GM23338 (cell line): ENCODE results near the gene MFRP. TPM values are rescaled to one million over a fixed set of nuclear protein-coding genes. Genes with fewer than 3 reads are reported as not detected.

ENCODE experiments used
- ATAC-seq: fragments of 200-7000 bp; cut with Tn5 transposase; 3 replicates; pipeline ENCODE4 v1.9.1; 2020
- DNase-seq: peaks from one replicate; pipeline ENCODE4 v3.0.0-alpha.2; 2015; ENCODE audit warnings: low spot score
- H2AFZ ChIP-seq: fragments of 200-600 bp; sonication (generic); 2 replicates; pipeline ENCODE4 v1.8.0; 2016; ENCODE audit warnings: antibody characterized with exemption, mild to moderate bottlenecking, moderate library complexity
- H3F3A ChIP-seq: fragments of 200-600 bp; sonication (generic); replicated peaks from 2 replicates; pipeline ENCODE4 v1.8.0; 2017; ENCODE audit warnings: antibody characterized with exemption, mixed run types, low read depth
- H3K27ac ChIP-seq: fragments of 200-600 bp; sonication (generic); 2 replicates; pipeline ENCODE4 v1.6.1; 2016; ENCODE audit warnings: low read depth
- H3K27me3 ChIP-seq: fragments of 200-600 bp; sonication (generic); 2 replicates; pipeline ENCODE4 v1.8.0; 2016; ENCODE audit warnings: mild to moderate bottlenecking, mixed run types, moderate library complexity; ENCODE audit not compliant: insufficient read depth
- H3K36me3 ChIP-seq: fragments of 200-600 bp; sonication (generic); 2 replicates; pipeline ENCODE4 v1.8.0; 2016; ENCODE audit warnings: mild to moderate bottlenecking; ENCODE audit not compliant: insufficient read depth
- H3K4me1 ChIP-seq: fragments of 200-600 bp; sonication (generic); 2 replicates; pipeline ENCODE4 v1.8.0; 2016; ENCODE audit warnings: mild to moderate bottlenecking, moderate library complexity; ENCODE audit not compliant: insufficient read depth
- H3K4me2 ChIP-seq: fragments of 200-600 bp; sonication (generic); 2 replicates; pipeline ENCODE4 v1.7.1; 2017; ENCODE audit warnings: mixed run types
- H3K4me3 ChIP-seq: fragments of 200-600 bp; sonication (generic); 2 replicates; pipeline ENCODE4 v1.6.1; 2016; ENCODE audit warnings: mixed run types
- H3K79me2 ChIP-seq: fragments of 200-600 bp; sonication (generic); replicated peaks from 2 replicates; pipeline ENCODE4 v1.8.0; 2017; ENCODE audit warnings: mild to moderate bottlenecking; ENCODE audit not compliant: insufficient read depth
- H3K9me2 ChIP-seq: fragments of 200-600 bp; sonication (generic); 2 replicates; pipeline ENCODE4 v1.8.0; 2017; ENCODE audit not compliant: insufficient read depth
- H4K20me1 ChIP-seq: fragments of 200-600 bp; sonication (generic); replicated peaks from 2 replicates; pipeline ENCODE4 v1.8.0; 2017; ENCODE audit warnings: mild to moderate bottlenecking; ENCODE audit not compliant: insufficient read depth
- H3K27ac Mint-ChIP-seq: 2 replicates; pipeline ENCODE4 v1.8.0; 2020; ENCODE audit warnings: inconsistent platforms, mild to moderate bottlenecking, moderate library complexity, mixed read lengths
- H3K27me3 Mint-ChIP-seq: 3 replicates; pipeline ENCODE4 v1.8.0; 2022; ENCODE audit warnings: low read depth, mild to moderate bottlenecking, moderate library complexity, mixed read lengths, inconsistent platforms; ENCODE audit not compliant: insufficient read depth, poor library complexity
- H3K36me3 Mint-ChIP-seq: 3 replicates; pipeline ENCODE4 v1.8.0; 2021; ENCODE audit warnings: low read depth, mild to moderate bottlenecking, inconsistent platforms, moderate library complexity, mixed read lengths
- H3K4me1 Mint-ChIP-seq: 3 replicates; pipeline ENCODE4 v1.8.0; 2020; ENCODE audit warnings: mild to moderate bottlenecking, inconsistent platforms, mixed read lengths
- H3K4me3 Mint-ChIP-seq: 3 replicates; pipeline ENCODE4 v1.8.0; 2021; ENCODE audit warnings: moderate library complexity, mild to moderate bottlenecking, inconsistent platforms, mixed read lengths
- H3K9me3 Mint-ChIP-seq: 3 replicates; pipeline ENCODE4 v1.8.0; 2020; ENCODE audit warnings: moderate library complexity, mild to moderate bottlenecking, inconsistent platforms, mixed read lengths
- EZH2 ChIP-seq: fragments of 200-600 bp; sonication (generic); IDR thresholded peaks from one replicate; pipeline ENCODE4 v1.8.0; 2017; ENCODE audit warnings: antibody characterized with exemption, mild to moderate bottlenecking, low read depth; ENCODE audit not compliant: unreplicated experiment
- EZH2phosphoT487 ChIP-seq: fragments of 200-600 bp; sonication (generic); IDR thresholded peaks from one replicate; pipeline ENCODE4 v1.8.1; 2018; ENCODE audit warnings: antibody characterized with exemption; ENCODE audit not compliant: unreplicated experiment
- JUNB ChIP-seq: IDR thresholded peaks from one replicate; pipeline ENCODE4 v1.6.1; 2016; ENCODE audit warnings: antibody characterized with exemption; ENCODE audit not compliant: unreplicated experiment
- POLR2AphosphoS5 ChIP-seq: IDR thresholded peaks from 2 replicates; pipeline ENCODE4 v1.6.1; 2016; ENCODE audit warnings: antibody characterized with exemption, low read depth
- STAT1 ChIP-seq: IDR thresholded peaks from one replicate; pipeline ENCODE4 v1.6.1; 2016; ENCODE audit warnings: antibody characterized with exemption; ENCODE audit not compliant: unreplicated experiment
- ZNF114 ChIP-seq: fragments of 250-450 bp; sonication (Bioruptor Pico); IDR thresholded peaks from 2 replicates; pipeline ENCODE4 v1.5.0; 2020; ENCODE audit warnings: mild to moderate bottlenecking, moderate library complexity
- ZNF331 ChIP-seq: fragments of 250-450 bp; sonication (Bioruptor Pico); IDR thresholded peaks from 2 replicates; pipeline ENCODE4 v1.5.0; 2020; ENCODE audit warnings: low read depth, mild to moderate bottlenecking, moderate library complexity
- polyA plus RNA-seq: library from polyadenylated mRNA; unstranded; fragments of >200 nt; fragmentation: Nextera tagmentation; extraction: Ambion mirVana; gene quantifications from 2 replicates; pipeline ENCODE4 v1.2.1, GENCODE V29; 2016
- total RNA-seq: library from RNA; depleted of rRNA; stranded (reverse); fragments of >200 nt; shearing (Covaris generic); gene quantifications from 2 replicates; pipeline ENCODE4 v1.2.3, GENCODE V29; 2014
- TF ChIP-seq, protein P1 (sequence below): fragments of 250-450 bp; sonication (Bioruptor Pico); IDR thresholded peaks from 2 replicates; pipeline ENCODE4 v1.5.0; 2020; ENCODE audit warnings: mild to moderate bottlenecking, moderate library complexity
- TF ChIP-seq, protein P2 (sequence below): IDR thresholded peaks from one replicate; pipeline ENCODE4 v1.6.1; 2018; ENCODE audit warnings: antibody characterized with exemption; ENCODE audit not compliant: unreplicated experiment
- TF ChIP-seq, protein P3 (sequence below): IDR thresholded peaks from 2 replicates; pipeline ENCODE4 v1.6.1; 2016; ENCODE audit warnings: antibody characterized with exemption

MFRP gene
- total and polyA plus RNA-seq, 2 experiments from 2014 or later: 0.03 TPM; not detected in 1

DNA sequence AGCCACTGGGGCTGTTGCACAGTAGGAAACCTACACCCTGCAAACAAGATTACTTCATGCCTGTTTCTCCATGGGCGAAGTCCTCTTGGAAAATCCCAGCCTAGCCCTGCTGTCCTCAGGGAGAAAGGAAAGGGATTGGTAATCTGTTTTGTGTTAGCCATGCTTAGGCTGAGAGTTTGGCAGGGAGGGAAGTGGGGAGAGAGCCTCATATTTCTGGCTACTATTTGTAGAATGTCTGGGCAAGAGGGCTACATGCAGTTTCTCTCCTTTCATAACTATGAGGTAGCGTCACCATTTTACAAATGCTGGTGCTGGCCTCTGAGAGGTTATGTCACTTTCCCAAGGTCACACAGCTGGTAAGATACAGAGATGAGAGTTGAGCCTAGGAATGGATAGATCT lies 737 bp upstream of the MFRP start:
- Histone ChIP-seq H3K27ac (no peak overlapping the region), H3K4me3 (no peak overlapping the region), H3K79me2 (no peaks in the 10 kb centered on the region), H3F3A (no peaks in the 10 kb centered on the region), H3K27me3 (peaks cover 11% of the 10 kb centered on the region), H3K36me3 (no peaks in the 10 kb centered on the region), H3K4me1 (no peaks in the 10 kb centered on the region), H2AFZ (no peak overlapping the region), H4K20me1 (no peaks in the 10 kb centered on the region), H3K9me2 (no peaks in the 10 kb centered on the region), H3K4me2 (no peak overlapping the region)
- DNase-seq (no peak), ATAC-seq (no peak)
- Mint-ChIP-seq H3K36me3 (no peaks in the 10 kb centered on the region; the same call in 2 of the 3 replicates), H3K9me3 (no peaks in the 10 kb centered on the region), H3K27me3 (peaks cover 16% of the 10 kb centered on the region), H3K4me3 (no peak overlapping the region), H3K27ac (no peak overlapping the region), H3K4me1 (peaks cover 5% of the 10 kb centered on the region; the same call in 1 of the 3 replicates)
- TF ChIP-seq EZH2phosphoT487: no peak
- no peak for TF ChIP-seq JUNB
- TF ChIP-seq EZH2: no peak
- TF ChIP-seq, protein P1, sequence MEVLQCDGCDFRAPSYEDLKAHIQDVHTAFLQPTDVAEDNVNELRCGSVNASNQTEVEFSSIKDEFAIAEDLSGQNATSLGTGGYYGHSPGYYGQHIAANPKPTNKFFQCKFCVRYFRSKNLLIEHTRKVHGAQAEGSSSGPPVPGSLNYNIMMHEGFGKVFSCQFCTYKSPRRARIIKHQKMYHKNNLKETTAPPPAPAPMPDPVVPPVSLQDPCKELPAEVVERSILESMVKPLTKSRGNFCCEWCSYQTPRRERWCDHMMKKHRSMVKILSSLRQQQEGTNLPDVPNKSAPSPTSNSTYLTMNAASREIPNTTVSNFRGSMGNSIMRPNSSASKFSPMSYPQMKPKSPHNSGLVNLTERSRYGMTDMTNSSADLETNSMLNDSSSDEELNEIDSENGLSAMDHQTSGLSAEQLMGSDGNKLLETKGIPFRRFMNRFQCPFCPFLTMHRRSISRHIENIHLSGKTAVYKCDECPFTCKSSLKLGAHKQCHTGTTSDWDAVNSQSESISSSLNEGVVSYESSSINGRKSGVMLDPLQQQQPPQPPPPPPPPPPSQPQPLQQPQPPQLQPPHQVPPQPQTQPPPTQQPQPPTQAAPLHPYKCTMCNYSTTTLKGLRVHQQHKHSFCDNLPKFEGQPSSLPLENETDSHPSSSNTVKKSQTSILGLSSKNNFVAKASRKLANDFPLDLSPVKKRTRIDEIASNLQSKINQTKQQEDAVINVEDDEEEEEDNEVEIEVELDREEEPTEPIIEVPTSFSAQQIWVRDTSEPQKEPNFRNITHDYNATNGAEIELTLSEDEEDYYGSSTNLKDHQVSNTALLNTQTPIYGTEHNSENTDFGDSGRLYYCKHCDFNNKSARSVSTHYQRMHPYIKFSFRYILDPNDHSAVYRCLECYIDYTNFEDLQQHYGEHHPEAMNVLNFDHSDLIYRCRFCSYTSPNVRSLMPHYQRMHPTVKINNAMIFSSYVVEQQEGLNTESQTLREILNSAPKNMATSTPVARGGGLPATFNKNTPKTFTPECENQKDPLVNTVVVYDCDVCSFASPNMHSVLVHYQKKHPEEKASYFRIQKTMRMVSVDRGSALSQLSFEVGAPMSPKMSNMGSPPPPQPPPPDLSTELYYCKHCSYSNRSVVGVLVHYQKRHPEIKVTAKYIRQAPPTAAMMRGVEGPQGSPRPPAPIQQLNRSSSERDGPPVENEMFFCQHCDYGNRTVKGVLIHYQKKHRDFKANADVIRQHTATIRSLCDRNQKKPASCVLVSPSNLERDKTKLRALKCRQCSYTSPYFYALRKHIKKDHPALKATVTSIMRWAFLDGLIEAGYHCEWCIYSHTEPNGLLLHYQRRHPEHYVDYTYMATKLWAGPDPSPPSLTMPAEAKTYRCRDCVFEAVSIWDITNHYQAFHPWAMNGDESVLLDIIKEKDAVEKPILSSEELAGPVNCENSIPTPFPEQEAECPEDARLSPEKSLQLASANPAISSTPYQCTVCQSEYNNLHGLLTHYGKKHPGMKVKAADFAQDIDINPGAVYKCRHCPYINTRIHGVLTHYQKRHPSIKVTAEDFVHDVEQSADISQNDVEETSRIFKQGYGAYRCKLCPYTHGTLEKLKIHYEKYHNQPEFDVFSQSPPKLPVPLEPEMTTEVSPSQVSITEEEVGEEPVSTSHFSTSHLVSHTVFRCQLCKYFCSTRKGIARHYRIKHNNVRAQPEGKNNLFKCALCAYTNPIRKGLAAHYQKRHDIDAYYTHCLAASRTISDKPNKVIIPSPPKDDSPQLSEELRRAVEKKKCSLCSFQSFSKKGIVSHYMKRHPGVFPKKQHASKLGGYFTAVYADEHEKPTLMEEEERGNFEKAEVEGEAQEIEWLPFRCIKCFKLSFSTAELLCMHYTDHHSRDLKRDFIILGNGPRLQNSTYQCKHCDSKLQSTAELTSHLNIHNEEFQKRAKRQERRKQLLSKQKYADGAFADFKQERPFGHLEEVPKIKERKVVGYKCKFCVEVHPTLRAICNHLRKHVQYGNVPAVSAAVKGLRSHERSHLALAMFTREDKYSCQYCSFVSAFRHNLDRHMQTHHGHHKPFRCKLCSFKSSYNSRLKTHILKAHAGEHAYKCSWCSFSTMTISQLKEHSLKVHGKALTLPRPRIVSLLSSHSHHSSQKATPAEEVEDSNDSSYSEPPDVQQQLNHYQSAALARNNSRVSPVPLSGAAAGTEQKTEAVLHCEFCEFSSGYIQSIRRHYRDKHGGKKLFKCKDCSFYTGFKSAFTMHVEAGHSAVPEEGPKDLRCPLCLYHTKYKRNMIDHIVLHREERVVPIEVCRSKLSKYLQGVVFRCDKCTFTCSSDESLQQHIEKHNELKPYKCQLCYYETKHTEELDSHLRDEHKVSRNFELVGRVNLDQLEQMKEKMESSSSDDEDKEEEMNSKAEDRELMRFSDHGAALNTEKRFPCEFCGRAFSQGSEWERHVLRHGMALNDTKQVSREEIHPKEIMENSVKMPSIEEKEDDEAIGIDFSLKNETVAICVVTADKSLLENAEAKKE (CRISPR knock-in tag): no peak
- no peak for TF ChIP-seq ZNF114 (CRISPR knock-in tag)
- TF ChIP-seq, protein P2, sequence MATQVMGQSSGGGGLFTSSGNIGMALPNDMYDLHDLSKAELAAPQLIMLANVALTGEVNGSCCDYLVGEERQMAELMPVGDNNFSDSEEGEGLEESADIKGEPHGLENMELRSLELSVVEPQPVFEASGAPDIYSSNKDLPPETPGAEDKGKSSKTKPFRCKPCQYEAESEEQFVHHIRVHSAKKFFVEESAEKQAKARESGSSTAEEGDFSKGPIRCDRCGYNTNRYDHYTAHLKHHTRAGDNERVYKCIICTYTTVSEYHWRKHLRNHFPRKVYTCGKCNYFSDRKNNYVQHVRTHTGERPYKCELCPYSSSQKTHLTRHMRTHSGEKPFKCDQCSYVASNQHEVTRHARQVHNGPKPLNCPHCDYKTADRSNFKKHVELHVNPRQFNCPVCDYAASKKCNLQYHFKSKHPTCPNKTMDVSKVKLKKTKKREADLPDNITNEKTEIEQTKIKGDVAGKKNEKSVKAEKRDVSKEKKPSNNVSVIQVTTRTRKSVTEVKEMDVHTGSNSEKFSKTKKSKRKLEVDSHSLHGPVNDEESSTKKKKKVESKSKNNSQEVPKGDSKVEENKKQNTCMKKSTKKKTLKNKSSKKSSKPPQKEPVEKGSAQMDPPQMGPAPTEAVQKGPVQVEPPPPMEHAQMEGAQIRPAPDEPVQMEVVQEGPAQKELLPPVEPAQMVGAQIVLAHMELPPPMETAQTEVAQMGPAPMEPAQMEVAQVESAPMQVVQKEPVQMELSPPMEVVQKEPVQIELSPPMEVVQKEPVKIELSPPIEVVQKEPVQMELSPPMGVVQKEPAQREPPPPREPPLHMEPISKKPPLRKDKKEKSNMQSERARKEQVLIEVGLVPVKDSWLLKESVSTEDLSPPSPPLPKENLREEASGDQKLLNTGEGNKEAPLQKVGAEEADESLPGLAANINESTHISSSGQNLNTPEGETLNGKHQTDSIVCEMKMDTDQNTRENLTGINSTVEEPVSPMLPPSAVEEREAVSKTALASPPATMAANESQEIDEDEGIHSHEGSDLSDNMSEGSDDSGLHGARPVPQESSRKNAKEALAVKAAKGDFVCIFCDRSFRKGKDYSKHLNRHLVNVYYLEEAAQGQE: no peak
- TF ChIP-seq ZNF331 (CRISPR knock-in tag): no peak
- TF ChIP-seq, protein P3, sequence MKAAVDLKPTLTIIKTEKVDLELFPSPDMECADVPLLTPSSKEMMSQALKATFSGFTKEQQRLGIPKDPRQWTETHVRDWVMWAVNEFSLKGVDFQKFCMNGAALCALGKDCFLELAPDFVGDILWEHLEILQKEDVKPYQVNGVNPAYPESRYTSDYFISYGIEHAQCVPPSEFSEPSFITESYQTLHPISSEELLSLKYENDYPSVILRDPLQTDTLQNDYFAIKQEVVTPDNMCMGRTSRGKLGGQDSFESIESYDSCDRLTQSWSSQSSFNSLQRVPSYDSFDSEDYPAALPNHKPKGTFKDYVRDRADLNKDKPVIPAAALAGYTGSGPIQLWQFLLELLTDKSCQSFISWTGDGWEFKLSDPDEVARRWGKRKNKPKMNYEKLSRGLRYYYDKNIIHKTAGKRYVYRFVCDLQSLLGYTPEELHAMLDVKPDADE: no peak
- TF ChIP-seq STAT1: no peak
- TF ChIP-seq POLR2AphosphoS5: no peak
